HG03442 (cell line): Measurements from ENCODE around the gene H6PD.

Source experiments
- ATAC-seq: cut with Tn5 transposase; IDR thresholded peaks from one replicate; pipeline ENCODE4 v1.9.1; 2021; ENCODE audit warnings: mild to moderate bottlenecking, moderate library complexity; ENCODE audit not compliant: unreplicated experiment

H6PD gene

GRCh38 chr1:9204156-9204720, 30.3 kb upstream of the H6PD start:
- ATAC-seq = no peak

GRCh38 chr1:9207086-9207485, 27.5 kb upstream of the H6PD start:
- no peak for ATAC-seq

DNA sequence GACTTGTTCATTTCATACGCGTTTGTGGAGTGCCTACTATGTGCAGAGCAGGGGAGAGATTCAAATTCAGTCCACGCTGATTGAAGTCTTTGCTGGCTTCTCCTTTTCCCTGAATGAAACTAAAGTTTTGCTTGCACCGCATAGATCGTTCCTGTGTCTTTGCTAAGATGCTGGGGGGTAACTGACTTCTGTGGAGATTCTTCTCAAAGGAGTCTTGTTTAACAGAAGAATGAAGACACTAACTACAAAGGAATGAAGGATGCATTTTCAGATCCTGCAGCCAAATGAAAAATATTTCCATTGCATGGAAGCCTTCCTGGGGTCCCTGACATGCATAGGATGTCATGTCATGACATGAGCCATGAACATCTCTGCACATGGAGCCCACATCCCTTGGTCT, 26.9 kb upstream of the H6PD start:
- no peak for ATAC-seq

DNA sequence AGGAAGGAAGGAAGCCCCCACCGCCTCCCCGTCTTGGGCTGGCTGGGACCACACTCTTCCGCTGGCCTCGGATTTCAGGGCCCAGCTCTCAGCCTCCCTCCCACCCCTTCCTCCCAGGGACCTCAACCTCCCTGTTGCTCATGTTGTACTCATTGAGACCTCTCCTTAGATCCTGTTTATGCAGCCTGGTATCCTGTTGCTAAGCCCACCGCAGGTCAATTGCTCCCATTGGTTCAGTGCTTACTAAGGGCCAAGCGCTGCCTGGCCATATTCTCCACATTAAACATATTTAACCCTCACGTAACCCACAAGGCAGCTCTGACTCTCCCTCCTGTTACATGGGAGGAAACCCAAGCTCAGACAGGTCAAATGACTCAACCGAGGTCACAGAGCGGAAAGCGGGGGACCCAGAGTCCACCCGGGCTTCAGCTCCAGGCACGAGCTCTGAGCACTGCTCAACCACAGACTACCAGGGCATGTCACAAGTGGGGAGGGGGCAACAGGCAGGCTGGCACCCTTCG, 23.2 kb upstream of the H6PD start:
- ATAC-seq = no peak

DNA sequence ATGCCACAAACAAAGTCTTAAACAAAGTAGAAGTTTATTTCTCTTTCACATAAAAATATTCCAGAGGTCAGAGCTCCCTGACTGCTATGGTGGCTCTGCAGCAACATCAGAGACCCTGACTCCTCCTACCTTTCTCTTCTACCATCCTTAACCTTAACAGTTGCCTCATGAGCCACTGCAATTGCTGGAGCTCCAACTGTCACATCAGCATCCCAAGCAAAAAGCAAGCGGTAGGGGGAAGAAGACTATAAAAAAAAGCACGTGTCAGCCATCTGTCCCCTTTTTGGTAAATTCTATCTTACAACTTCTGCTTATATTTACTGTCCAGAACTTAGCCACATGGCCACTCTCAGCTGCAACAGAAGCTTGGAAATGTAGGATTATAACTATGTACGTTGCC, 21.8 kb upstream of the H6PD start:
- ATAC-seq = no peak

DNA sequence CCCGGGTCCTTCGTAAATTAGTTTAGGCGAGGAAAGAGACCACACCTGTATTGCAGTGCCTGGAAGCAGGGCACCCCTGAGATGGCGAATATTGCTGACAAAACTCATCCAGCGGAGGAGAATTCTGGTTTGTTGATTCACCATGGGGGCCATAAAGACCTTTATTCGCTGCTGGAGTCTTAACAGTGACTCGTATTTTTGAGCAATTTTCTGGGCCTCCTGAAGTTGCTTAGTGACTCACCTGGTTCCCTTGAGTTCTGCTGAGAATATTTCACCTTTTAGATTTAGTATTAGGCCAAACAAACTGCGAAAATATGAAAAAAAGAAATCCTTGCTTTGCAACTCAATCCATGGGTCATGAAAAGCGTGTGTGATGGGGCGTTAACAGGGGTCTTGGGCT, 20.6 kb upstream of the H6PD start:
- ATAC-seq = no peak

DNA sequence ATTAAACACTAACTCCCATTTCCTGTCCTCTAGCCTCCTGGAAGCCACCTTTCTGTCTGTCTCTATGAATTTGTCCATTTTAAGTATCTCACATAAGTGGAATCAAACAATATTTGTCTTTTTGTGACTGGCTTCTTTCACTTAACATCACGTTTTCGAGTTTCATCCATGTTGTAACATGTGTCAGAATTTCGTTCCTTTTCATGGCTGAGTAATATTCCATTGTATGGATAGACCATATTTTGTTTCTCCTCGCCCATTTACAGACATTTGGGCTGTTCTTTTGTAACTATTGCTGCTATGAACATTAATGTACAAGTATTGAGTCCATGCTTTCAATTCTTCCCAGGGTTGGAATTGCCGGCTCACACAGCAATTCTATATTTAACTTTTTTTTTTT, 15.7 kb upstream of the H6PD start:
- ATAC-seq = no peak

DNA sequence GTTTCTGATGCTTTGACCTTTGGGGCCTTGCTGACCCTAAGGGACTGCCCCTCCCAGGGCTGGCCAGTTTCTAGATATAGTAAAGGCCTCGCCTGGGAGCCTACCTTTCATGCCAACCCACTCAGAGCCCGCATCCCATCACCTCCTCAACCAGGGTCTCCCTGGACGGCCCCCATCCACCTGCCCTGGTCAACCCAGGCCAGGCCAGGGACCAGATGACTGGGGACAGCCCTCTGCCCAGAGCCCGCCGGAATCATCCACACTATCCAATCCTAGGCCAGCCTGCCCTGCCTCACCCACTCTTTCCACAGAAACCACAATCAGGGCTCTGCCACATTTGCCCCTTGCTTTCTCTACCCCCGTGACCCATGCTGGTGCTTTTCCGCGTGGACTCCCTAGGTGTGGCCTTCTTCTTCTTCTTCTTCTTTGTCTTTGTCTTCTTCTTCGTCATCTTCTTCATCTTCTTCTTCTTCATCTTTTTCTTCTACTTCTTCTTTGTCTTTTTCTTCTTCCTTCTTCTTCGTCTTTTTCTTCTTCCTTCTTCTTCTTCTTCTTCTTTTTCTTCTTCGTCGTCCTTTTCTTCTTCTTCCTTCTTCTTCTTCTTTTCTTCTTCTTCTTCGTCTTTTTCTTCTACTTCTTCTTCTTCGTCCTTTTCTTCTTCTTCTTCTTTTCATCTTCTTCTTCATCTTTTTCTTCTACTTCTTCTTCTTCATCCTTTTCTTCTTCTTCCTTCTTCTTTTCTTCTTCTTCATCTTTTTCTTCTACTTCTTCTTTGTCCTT, 11.5 kb upstream of the H6PD start:
- ATAC-seq = no peak

- ATAC-seq = no peak
Measured at GRCh38 chr1:9224664-9225410, 9.7 kb upstream of the H6PD start.

- no peak for ATAC-seq
Measured at GRCh38 chr1:9225411-9225785, 9.2 kb upstream of the H6PD start.

DNA sequence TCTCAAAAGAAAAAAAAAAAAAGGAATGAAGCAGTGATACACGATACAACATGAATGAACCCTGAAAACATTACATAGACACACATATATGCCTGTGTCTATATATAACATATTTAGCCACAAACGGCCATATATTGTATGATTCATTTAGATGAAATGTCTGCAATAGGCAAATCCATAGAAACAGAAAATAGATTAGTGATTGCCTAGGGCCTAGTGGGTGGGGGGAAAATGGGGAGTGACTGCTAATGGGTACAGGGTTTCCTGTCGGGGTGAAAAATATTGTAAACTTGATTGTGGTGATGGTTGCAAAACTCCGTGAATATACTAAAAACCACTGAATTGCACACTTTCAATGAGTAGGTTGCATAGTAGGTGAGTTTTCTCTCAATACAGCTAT, 6.0 kb upstream of the H6PD start:
- no peak for ATAC-seq

DNA sequence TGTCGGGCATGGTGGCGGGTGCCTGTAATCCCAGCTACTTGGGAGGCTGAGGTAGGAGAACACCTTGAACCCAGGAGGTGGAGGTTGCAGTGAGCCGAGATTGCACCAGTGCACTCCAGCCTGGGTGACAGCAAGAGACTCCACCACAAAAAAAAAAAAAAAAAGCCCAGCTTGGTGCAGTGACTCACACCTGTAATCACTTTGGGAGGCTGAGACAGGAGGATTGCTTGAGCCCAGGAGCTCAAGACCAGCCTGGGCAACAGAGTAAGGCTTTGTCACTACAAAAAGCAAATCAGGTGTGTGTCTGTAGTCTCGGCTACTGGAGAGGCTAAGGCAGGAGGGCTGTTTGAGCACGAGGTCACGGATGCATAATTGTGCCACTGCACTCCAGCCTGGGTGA, 5.0 kb upstream of the H6PD start:
- ATAC-seq = no peak

DNA sequence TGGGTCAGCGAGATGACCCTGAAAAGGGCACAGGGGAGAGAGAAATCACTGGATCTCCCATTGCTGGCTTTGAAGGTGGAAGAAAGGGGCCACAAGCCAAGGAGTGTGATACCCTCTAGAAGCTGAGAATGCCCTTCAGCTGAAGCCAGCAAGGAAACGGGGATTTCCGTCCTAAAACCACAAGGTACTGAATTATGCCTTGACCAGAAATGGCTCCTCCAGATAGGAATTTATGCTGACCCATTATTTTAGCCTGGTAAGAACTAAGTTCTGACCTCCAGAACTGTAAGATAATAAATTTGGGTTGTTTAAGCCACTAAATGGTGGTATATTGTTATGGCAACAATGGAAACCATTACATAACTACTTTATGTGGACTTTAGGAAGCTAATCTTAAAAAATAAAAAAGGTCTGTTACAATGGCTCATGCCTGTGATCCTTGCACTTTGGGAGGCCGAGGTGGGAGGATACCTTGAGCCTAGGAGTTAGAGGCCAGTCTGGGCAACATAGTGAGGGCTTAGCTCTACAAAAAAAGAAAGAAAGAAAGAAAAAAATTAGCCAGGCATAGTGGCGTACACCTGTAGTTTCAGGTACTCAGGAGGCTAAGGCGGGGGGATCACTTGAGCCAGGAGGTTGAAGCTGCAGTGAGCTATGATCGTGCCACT, 3.6 kb upstream of the H6PD start:
- no peak for ATAC-seq

GRCh38 chr1:9231648-9232332, 2.8 kb upstream of the H6PD start:
- ATAC-seq = no peak

DNA sequence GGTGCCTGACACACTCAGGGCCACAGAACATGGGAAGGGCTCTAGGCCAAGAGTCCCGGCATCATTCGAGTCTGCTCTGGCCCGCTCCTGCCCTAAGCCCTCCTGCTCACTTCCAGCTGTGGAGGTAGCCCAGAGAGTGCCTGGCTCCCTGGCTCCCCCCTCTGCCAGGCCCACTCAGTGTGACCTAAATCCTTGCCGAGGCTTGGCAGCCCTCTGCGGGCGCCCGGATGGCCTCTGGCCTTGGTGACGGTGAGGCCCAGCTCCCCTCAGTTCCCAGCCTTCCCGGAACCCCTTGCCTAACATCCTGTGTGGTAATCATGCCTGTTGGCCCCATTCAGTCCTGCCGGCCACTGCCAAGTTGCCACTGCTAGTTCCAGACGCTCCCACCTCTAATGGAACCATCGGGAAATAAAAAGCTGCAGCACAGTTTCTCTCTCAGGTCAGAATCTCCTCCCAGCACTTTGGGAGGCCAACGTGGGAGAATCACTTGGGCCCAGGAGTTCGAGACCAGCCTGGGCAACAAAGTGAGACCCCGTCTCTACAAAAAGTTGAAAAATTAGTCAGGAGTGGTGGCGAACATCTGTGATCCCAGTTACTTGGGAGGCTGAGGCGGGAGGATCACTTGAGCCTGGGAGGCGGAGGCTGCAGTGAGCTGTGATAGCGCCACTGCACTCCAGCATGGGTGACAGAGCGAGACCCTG, 1.2 kb upstream of the H6PD start:
- ATAC-seq = no peak

GRCh38 chr1:9233942-9234222, 692 bp upstream of the H6PD start:
- no peak for ATAC-seq

GRCh38 chr1:9235096-9235459, 504 bp downstream of the H6PD start:
- ATAC-seq = no peak

- ATAC-seq = no peak
Measured at GRCh38 chr1:9235560-9235959, 986 bp downstream of the H6PD start.

- no peak for ATAC-seq
Measured at GRCh38 chr1:9238134-9238533, 3.6 kb downstream of the H6PD start.

- ATAC-seq = no peak
Measured at GRCh38 chr1:9238550-9238949, 4.0 kb downstream of the H6PD start.
